GF-D8 (cell line): Measurements from ENCODE around the gene CR1L.
"Not testable (repeated sequence)": the region's sequence is repeated elsewhere in the genome, so short reads cannot be mapped to it uniquely, and the experiment has no call there.

ENCODE experiments used
- DNase-seq: peaks from one replicate; lab custom pipeline; 2025; lab: John Stamatoyannopoulos, UW

The CR1L gene

DNA sequence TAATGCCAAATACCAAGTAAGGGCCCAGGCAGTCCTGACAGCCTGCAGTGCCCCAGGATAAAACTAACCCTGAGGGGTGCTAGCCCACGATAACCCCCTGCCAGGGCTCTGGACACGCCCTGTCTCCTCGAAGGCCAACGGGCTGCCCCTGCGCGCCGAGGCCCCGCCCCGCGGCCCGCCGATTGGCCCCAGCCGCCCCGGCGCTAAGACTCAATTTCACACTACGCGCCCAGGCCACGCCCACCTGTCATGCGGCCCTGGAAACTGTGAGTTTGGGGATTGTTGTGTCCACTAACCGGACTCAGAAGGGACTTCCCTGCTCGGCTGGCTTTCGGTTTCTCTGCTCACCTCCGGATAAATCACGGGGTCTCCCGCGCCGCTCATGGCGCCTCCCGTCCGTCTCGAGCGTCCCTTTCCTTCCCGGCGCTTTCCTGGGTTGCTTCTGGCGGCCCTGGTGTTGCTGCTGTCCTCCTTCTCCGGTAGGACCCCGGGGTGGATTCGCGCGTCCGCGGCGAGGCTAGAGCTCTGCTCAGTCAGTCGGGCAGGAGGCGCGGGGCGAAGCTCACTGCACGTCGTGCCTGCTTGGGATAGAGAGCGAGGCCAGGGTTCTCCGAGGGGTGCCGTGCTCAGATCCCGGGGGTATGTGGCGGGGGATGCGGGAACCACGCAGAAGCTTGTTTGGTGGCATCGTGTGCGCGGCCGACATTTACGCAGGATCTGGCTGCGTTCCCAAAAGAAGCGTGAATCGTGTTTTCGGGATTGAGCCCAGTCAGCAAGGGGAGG, at the start of gene CR1L:
CR1L (plus strand) TSS at position 282 of the 783 bp plus-strand sequence; CDS start at position 383, 101 bp downstream.
- no peak for DNase-seq

DNA sequence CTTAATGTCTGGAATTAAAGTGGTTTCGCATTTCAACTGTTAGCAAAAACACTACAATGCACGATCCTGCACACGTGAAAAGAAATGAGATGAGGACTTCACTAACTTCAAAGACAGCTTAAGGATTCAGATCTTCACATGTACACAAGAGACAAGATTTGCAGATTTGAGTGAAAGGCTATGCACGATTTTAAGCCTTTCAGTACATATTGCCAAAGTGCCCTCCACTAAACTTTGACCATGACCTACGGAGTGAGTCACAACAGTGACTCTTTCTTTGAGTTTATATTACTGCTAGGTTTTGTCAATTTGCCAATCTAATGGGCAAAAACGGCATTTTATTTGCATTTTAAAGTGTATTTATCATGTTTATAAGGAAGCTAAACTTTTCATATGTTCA, 41.2 kb upstream of the CR1L start:
- no peak for DNase-seq

DNA sequence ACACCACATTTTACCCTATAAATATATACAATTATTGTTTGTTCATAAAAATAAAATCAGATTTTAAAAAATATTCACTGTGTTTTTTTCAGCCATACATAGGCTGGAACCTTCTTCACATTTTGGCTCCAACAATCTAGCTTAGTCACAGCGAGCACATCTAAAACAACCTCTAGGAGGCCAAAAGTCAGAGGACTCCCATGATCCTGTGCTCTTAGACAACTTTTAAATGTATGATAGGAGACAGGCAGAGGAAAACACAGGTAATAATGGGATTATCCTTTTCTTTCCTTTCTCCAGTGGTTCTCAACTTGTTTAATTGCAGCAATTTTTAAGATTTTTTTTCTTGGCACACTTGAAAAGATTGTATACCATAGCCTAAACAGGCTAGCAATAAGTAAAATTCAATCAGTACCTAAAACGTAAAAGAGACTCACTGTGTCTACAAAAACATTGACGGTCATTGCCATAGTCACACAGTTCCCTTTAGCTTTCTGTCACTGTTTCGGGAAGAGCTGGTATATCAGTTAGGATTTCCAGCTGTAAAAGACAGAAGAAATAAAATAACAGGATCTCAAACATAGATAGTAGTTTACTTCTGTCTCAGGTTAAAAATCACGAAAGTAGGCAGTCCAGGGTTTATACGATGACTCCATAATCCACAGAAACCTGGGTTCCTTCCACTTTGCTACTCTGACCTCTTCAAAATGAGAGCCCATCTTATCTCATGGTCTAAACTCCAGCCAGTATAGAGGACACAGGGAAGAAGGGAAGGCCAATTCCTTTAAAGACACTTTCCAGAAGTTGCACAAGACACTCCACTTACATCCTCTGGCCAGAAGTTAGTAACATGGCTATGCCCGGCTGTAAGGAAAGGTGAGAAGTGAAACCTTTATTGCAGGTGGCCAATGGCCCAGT, 39.2 kb upstream of the CR1L start:
- DNase-seq: no peak

DNA sequence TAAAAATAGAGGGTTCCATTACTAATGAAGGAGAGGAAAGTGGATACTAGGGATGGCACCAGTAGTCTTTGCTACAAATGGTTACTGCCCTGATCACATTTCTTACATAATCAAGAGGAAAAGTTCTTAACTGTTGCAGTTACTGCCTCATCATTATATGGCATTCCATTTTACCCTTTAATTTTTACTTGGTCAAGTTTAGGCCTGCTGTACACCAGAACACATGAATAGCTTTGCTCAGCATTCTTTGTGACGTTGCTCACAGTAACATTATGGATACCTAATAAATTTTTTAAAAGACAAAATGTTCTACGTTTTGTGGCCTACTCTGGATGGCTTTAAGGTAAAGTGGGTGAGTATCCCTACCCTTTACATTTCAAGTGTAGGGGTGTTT, 38.6 kb upstream of the CR1L start:
- no peak for DNase-seq

DNA sequence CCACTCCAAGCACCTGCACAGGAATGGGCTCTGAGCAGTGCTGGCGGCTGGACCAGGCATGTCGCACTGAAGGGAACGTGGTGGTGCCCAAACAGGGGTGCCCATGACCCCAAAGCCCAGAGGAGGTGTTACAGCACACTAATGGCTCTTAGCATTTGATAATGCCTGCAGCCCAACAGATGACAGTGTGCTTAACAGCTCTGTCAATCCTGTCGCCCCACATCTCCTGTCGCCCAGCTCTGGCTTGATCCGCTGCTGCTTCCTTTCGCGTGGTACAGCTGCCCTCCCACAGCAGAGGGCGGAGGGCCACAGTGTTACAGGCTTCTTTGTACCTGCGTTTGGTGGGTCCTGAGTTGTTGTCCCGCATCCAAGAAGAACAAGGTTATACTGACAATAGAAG, 32.2 kb upstream of the CR1L start:
- DNase-seq: no peak

DNA sequence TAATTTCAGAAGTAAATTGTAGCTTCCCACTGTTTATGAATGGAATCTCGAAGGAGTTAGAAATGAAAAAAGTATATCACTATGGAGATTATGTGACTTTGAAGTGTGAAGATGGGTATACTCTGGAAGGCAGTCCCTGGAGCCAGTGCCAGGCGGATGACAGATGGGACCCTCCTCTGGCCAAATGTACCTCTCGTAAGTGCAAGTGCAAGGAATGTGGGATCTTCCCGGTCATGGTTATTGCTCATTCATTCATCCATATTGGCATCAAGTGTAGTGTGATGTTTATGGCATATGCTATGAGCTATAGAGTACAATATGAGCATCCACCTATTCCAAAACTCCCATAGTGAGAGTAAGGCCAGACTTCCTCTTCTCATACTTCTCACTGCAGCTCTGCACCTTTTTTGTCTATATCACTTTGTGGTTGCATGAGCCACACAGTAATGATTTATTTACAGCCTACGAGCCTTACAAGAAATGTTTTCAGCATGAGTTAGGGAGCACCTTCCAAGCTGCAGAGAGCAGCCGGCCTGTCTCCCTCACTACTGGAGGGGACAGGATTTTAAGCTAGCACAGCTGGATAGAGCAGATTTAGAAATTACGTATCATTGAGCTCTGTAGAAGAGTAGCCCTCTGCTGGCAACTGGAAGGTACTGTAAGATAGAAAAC, 24.9 kb upstream of the CR1L start:
- peak; percentile 8 for DNase-seq

DNA sequence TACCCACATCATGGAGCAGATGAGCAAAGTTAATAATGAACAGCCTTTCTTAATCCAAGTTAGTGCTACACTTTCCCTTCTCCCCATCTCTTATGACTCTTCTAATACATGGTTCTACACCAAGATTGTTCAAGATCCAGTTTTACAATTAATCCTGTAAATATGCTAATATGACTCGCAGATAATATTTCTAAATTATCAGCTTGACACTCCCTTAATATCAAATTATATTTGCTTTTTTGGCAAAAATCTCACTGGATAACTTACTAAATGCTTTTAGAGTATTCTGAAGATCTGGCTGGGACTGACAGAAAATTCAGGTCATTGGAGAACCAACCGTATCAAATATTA, 24.4 kb upstream of the CR1L start:
- no peak for DNase-seq

DNA sequence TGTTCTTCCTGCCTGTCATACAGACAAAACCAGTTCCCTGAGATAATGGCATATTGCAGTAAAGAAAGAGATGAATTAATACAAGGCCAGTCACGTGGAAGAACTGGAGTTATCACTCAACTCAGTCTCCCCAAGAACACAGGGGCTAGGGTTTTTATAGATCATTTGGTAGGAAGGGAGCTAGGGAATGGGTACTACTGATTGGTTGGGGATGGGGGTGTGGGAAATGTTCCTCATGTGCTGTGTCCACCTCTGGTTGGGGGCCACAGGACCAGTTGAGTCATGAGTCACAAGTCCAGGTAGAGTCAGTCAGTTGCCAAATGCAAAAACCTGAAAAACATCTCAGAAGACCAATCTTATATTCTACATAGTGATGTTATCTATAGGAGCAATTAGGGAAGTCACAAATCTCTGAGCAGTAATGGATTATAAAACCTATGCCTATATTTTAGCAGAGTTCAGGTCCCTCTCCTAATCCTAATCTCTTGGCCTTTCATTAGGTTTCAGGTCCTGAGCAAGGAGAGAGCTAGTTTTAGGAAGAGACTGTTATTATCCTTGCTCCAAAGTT, 19.3 kb upstream of the CR1L start:
- DNase-seq: not testable (repeated sequence)

DNA sequence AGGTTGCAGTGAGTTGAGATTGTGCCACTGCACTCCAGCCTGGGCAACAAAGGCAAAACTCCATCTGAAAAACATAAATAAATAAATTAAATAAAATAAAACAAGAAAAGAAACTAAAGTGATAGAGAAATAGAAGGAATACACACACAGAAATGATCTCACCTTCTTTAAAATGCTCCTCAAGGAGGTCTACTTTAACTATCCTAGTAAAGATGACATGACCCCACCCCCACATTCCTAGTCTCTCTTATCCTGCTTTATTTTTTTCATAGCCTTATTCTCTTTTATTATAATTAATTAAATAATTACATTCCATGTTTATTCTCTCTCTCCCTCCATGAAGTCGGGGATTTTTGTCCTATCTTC, 18.0 kb upstream of the CR1L start:
- DNase-seq: no peak

DNA sequence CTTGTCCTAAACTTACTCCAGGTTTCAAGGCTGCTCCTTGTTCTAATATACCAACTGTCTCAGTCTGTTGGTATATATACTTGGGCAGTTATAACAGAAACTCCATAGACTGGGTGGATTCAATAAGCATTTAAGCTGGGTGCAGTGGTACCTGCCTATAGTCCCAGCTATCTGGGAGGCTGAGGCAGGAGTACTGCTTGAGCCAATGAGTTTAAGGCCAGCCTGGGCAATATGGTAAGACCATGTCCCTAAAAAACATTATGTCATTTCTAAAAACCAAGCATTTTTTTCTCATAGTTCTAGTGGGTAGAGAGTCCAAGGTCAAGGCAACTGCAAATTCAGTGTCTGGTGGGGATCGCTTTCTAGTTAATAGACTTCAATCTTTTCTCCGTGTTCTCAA, 17.4 kb upstream of the CR1L start:
- DNase-seq: no peak

DNA sequence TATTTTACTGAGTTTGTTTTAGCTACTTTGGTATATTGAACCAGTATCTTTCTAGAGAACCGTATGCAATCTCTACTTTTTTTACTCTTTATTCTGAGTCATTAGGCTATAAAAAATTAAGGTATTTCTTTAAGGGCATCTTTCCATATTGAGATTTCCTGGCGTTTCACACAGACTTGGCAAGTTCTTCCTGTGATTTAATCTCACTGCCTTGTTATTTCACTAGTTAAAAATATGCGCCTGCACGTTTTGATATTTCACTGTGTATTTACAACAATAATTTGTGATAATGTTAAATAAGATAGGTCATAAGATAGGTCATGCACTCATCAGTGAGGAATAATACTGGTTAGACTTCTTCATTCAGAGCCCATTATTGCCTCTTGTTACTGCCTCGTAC, 16.2 kb upstream of the CR1L start:
- no peak for DNase-seq

DNA sequence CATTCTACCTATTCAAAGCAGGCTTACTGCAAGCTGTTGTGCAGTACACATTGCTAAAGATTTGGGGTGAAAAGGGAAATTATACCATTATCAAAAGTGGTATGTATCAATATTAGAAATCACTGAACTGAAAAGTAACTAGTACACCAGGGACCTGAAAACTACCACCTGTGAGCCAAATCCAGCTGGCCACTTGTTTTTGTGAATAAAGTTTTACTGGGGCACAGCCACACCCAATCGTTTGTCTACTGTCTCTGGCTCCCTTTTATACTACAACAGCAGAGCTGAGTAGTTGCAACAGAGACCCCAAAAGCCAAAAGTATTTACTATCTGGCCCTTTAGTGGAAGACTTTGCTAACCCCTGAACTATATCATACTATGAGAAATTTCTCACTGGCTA, 13.8 kb upstream of the CR1L start:
- no peak for DNase-seq

DNA sequence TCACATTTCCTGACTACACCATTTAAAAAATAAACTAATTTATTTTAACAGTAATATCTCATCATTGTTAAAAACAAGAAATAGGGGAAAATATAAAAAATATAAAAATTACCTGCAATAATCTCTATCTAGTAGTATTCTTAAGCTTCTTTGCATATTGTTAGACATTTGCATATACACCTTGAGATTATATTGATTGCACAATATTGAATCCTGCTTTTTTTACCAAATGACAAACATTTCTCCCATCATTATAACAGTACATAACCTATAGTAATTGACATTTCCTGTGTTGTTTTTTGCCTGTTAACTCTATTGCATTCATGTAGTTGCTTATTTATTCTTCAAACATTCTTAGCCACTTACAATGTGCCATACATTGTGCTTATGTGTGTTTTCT, 11.7 kb upstream of the CR1L start:
- DNase-seq: no peak

DNA sequence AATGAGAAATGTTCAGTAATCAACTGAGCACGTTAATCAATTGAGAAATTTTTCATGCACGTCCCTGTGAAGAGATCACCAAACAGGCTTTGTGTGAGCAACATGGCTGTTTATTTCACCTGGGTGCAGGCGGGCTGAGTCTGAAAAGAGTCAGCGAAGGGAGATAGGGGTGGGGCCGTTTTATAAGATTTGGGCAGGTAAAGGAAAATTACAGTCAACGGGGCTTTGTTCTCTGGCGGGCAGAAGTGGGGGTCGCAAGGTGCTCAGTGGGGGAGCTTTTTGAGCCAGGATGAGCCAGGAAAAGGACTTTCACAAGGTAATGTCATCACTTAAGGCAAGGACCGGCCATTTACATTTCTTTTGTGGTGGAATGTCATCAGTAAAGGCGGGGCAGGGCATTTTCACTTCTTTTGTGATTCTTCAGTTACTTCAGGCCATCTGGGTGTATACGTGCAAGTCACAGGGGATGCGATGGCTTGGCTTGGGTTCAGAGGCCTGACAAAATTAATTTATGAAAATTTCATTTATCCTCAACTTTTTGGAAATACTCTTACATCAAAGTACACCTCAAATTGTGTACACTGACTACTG, 11.1 kb upstream of the CR1L start:
- not testable (repeated sequence) for DNase-seq

DNA sequence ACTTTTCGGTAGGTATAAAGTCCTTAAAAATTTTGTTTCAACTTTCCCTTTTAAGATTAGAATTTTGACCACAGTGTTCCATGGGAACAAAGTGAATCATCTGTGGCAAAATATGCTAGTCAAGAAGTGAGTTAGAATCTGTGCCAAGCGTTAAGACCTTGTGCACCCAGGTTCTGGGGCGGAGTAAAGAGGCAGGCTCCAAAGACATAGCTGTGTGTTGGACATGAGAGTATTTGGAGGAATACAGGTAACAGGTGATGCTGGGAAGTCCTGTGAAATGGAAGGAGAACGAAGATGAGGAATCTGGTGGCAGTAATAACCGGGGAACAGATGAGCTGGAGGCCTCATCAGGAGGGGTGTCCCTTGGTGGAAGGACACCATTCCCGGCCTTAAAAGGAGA, 10.6 kb upstream of the CR1L start:
- not testable (repeated sequence) for DNase-seq

DNA sequence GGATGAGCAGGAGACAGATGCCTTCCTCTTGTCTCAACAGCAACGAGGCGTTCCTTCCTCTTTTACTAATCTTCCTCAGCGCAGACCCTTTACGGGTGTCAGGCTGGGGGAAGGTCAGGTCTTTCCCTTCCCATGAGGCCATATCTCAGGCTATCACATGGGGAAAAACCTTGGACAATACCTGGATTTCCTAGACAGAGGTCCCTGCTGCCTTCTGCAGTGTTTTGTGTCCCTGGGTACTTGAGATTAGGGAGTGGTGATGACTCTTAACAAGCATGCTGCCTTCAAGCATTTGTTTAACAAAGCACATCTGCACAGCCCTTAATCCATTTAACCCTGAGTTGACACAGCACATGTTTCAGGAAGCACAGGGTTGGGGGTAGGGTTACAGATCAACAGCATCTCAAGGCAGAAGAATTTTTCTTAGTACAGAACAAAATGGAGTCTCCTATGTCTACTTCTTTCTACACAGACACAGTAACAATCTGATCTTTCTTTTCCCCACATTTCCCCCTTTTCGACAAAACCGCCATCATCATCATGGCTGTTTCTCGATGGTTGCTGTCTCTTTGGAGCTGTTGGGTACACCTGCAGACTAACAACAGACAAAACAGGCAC, 9.3 kb upstream of the CR1L start:
- DNase-seq: not testable (repeated sequence)

DNA sequence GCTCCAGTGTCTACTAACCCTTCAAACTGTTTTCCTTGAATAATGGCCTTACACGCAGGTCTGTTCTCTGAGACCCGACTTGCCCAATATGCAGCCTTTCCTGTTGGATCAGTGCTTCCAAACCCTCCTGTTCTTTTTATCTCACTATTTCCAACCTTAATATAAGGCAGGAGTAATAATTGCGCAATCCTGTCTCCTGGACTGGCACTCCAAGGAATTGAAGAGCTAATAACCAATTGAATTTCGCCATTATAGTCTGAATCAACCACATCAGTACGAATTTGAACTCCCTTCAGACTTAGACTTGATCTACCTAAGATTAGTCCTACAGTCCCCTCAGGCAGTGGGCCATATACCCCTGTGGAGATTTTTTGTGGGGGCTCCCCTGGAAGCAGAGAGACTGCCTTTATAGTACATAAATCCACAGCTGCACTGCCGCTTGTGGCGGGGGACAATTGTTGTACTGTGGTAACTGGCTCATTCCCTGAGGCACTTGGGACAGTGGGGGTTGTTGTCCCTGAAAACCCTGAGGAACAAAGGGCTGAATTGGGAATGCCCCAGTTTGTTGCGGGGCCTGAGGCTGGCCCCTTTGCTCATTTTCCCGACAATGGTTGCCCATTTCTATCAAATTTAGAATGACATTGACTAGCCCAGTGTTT, 6.3 kb upstream of the CR1L start:
- not testable (repeated sequence) for DNase-seq

DNA sequence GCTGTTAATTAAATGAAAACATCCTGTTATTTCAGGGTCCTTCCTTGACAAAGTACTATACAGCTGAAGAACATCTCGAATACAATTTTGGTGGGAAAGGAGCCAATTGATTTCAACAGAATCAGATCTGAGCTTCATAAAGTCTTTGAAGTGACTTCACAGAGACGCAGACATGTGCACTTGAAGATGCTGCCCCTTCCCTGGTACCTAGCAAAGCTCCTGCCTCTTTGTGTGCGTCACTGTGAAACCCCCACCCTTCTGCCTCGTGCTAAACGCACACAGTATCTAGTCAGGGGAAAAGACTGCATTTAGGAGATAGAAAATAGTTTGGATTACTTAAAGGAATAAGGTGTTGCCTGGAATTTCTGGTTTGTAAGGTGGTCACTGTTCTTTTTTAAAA, 5.6 kb upstream of the CR1L start:
- not testable (repeated sequence) for DNase-seq

DNA sequence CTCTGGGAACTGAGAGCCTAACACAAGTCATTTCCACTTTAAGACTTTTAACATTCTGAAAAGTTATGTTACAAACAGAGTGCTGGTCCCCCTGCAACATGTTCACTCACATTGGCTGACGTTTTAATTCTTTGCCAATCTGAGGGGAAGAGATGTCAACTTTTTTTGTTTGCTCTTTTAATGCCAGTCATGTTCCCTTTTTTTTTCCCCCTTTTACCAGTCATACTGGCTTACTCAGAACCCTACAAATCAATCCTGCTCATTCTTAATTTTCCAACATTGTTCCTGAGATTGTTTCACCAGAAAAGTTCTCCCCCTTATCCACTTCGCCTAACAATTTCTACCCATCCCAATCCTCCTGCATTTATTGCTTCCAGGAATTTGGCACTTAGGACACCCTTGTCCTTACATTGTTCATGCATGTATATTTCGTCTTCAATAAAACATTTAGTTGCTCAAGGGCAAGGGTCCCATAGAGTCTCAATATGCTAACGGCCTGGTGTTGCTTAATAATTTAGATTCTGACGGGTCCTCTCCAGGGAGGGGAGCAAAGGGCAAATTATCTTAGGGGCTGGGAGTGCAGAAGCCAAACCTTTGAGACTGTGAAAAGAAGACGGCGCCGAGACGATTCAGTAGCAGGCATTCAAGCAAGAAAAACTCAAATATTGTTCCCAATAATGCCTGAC, 624 bp upstream of the CR1L start:
- DNase-seq: no peak

DNA sequence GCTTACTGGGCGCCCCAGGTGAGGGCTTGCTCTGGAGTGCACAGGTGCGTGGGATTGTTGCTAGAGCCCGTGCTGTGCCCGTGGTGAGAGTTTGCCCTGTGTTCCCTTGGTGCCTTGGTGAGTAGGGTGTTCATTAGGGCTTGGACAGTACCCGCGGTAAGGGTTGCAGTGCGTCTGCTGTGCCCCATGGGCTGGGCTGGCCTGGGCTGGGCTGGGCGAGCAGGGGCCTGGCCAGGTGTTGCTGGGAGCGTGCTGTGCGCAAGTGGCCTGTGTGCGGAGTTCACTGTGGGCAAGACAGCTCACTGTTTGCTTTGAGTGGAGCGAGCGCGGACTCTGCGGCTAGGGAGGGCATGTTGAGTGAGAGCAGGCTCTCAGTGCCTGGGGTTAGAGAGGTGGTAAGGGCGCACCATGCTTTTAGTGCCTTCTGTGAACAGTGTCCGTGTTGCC, 725 bp downstream of the CR1L start:
- DNase-seq: no peak
